Measurements from ENCODE around the gene CHFR. TPM values are rescaled to one million over a fixed set of nuclear protein-coding genes. Genes with fewer than 3 reads are reported as not detected.

The CHFR gene
- total RNA-seq, 1 donor from 2014 or later, result 56.2 TPM

- TF ChIP-seq, protein P1, sequence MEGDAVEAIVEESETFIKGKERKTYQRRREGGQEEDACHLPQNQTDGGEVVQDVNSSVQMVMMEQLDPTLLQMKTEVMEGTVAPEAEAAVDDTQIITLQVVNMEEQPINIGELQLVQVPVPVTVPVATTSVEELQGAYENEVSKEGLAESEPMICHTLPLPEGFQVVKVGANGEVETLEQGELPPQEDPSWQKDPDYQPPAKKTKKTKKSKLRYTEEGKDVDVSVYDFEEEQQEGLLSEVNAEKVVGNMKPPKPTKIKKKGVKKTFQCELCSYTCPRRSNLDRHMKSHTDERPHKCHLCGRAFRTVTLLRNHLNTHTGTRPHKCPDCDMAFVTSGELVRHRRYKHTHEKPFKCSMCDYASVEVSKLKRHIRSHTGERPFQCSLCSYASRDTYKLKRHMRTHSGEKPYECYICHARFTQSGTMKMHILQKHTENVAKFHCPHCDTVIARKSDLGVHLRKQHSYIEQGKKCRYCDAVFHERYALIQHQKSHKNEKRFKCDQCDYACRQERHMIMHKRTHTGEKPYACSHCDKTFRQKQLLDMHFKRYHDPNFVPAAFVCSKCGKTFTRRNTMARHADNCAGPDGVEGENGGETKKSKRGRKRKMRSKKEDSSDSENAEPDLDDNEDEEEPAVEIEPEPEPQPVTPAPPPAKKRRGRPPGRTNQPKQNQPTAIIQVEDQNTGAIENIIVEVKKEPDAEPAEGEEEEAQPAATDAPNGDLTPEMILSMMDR (IDR thresholded peaks at IDR 0.05), result no peak
- H3K9me3 Mint-ChIP-seq (ENCODE audit: low read depth), result no peaks in the 10 kb centered on the region
- DNase-seq (ENCODE audit: low spot score), result no peak
Observed at GRCh38 chr12:132827763-132828703, 59.4 kb downstream of the CHFR start.

DNA sequence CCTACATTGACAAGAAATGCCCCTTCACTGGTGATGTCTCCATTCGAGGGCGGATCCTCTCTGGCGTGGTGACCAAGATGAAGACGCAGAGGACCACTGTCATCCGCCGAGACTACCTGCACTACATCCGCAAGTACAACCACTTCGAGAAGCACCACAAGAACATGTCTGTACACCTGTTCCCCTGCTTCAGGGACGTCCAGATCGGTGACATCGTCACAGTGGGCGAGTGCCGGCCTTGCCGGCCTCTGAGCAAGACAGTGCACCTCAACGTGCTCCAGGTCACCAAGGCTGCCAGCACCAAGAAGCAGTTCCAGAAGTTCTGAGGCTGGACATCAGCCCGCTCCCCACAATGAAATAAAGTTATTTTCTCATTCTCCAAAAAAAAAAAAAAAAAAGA lies 61.5 kb downstream of the CHFR start:
- Mint-ChIP-seq H3K27ac (ENCODE audit: unreplicated experiment) (peak overlapping the region; percentile 61), H3K27me3 (ENCODE audit: low read depth) (no peaks in the 10 kb centered on the region), H3K4me3 (ENCODE audit: unreplicated experiment) (peak overlapping the region; percentile 95), H3K4me1 (ENCODE audit: low read depth) (peaks cover 45% of the 10 kb centered on the region), H3K36me3 (ENCODE audit: low read depth) (peaks cover 35% of the 10 kb centered on the region), H3K9me3 (ENCODE audit: low read depth) (no peaks in the 10 kb centered on the region)
- TF ChIP-seq, protein P1 (IDR thresholded peaks at IDR 0.05), result no peak
- DNase-seq (ENCODE audit: low spot score), result no peak

More at GRCh38 chr12:132827763-132828703, 59.4 kb downstream of the CHFR start:
- peak overlapping the region; percentile 95 for H3K4me3 Mint-ChIP-seq (ENCODE audit: unreplicated experiment)
- peaks cover 56% of the 10 kb centered on the region for H3K4me1 Mint-ChIP-seq (ENCODE audit: low read depth)
- H3K27ac Mint-ChIP-seq (ENCODE audit: unreplicated experiment), result peak overlapping the region; percentile 99
- no peaks in the 10 kb centered on the region for H3K27me3 Mint-ChIP-seq (ENCODE audit: low read depth)
- peaks cover 38% of the 10 kb centered on the region for H3K36me3 Mint-ChIP-seq (ENCODE audit: low read depth)

DNA sequence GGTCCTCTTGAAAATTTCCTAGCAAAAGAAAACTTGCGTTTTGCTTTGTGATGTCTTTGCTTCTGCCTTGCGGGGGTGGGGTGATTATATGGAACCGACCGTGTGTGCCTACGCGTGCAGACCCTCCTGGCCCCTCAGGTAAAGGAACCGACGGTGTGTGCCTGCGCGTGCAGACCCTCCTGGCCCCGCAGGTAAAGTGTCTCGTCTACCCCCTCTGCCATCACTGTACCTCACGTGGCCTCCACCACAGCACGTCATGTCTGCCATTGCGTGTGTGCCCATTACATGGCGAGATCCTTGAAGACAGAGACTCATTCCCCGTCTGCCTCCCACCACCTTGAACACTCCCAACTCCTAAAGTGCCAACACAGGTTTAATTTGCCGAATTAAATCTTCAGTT lies 62.3 kb downstream of the CHFR start:
- H3K27ac Mint-ChIP-seq (ENCODE audit: unreplicated experiment), result peak overlapping the region; percentile 61
- peaks cover 45% of the 10 kb centered on the region for H3K4me1 Mint-ChIP-seq (ENCODE audit: low read depth)
- TF ChIP-seq, protein P1 (IDR thresholded peaks at IDR 0.05), result no peak
- no peak overlapping the region for H3K4me3 Mint-ChIP-seq (ENCODE audit: unreplicated experiment)
- no peak for DNase-seq (ENCODE audit: low spot score)
- no peaks in the 10 kb centered on the region for H3K9me3 Mint-ChIP-seq (ENCODE audit: low read depth)
- peaks cover 38% of the 10 kb centered on the region for H3K36me3 Mint-ChIP-seq (ENCODE audit: low read depth)
- no peaks in the 10 kb centered on the region for H3K27me3 Mint-ChIP-seq (ENCODE audit: low read depth)

DNA sequence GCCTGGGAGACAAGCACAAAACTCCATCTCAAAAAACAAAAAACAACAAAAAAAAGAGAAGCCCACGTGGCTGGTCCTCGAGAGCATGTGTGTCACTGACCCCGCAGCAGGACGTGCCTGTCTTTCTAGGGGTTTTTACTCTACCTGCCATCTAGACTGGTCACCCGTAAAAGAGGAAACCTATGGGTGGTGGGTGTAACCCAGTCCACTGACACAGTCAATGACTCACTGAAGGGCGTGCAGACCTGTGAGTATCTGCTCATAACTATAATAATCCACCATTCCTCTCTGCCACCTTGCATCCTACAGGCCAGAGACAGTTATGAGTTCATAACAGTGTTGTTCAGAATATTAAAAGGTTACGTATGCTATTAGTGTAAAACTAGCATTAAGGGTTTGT lies 63.4 kb downstream of the CHFR start:
- H3K36me3 Mint-ChIP-seq (ENCODE audit: low read depth), result peaks cover 43% of the 10 kb centered on the region
- TF ChIP-seq, protein P1 (IDR thresholded peaks at IDR 0.05), result no peak
- H3K4me3 Mint-ChIP-seq (ENCODE audit: unreplicated experiment), result no peak overlapping the region
- H3K27ac Mint-ChIP-seq (ENCODE audit: unreplicated experiment), result peak overlapping the region; percentile 27
- no peaks in the 10 kb centered on the region for H3K27me3 Mint-ChIP-seq (ENCODE audit: low read depth)
- H3K9me3 Mint-ChIP-seq (ENCODE audit: low read depth), result no peaks in the 10 kb centered on the region
- DNase-seq (ENCODE audit: low spot score), result no peak
- H3K4me1 Mint-ChIP-seq (ENCODE audit: low read depth), result peaks cover 39% of the 10 kb centered on the region

DNA sequence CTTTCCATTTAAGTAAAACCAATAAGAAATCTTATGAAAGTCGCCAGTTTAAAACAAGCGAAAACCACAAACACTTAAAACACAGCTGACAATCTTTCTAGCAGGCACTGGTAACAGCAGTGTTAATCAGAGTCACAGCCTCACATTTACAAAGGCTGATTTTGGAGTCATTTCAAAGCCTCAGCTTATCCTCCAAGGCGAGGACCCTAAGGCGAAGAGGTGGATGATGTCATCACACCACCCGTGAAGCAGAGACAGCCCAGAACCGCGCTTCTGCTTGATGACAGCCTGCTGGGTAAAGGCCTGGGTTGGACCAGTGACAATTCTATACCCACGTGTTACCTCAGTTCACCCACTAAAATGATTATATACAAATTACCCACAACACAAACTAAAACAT lies 68.8 kb downstream of the CHFR start:
- H3K4me1 Mint-ChIP-seq (ENCODE audit: low read depth), result no peaks in the 10 kb centered on the region
- no peak for DNase-seq (ENCODE audit: low spot score)
- no peaks in the 10 kb centered on the region for H3K9me3 Mint-ChIP-seq (ENCODE audit: low read depth)
- H3K4me3 Mint-ChIP-seq (ENCODE audit: unreplicated experiment), result no peak overlapping the region
- peak overlapping the region; percentile 57 for H3K27ac Mint-ChIP-seq (ENCODE audit: unreplicated experiment)
- peaks cover 32% of the 10 kb centered on the region for H3K36me3 Mint-ChIP-seq (ENCODE audit: low read depth)
- H3K27me3 Mint-ChIP-seq (ENCODE audit: low read depth), result no peaks in the 10 kb centered on the region
- TF ChIP-seq, protein P1 (IDR thresholded peaks at IDR 0.05), result no peak
